Measurements from ENCODE around the gene AGRN.

DNA sequence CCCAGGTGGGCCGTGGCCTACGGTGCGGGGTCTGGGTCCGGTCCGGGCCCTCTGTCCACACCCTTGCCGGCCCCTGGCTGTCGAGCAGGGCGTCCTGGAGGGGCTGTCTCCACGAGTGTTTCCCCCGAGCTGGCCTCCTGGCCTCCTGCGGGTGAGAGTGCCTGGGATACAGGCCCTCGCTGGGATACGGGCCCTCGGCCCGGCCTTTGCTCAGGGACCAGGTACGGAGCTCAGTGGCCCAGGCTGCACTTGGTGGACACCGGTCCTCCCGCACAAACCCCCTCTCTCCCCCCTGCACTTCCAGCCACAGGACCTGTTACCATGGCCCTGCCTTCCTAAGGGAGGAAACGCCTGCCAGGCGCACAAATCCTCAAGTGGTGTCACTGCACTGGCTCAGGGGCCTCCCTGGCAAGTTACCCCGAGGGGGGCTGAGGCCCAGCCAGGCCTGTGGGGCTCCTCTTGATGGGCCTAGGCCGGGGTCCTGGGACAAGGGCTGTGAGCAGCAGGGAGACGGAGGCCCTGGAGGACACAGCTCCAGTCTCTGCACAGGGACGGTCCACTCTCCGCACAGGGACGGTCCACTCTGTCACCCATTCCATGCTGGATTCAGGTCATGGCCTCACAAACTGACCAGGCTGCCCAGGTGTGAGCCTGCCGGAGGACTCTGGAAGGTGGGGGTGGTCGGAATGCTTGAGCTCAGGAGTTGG, 72.4 kb downstream of the AGRN start:
- TF ChIP-seq, protein P1, sequence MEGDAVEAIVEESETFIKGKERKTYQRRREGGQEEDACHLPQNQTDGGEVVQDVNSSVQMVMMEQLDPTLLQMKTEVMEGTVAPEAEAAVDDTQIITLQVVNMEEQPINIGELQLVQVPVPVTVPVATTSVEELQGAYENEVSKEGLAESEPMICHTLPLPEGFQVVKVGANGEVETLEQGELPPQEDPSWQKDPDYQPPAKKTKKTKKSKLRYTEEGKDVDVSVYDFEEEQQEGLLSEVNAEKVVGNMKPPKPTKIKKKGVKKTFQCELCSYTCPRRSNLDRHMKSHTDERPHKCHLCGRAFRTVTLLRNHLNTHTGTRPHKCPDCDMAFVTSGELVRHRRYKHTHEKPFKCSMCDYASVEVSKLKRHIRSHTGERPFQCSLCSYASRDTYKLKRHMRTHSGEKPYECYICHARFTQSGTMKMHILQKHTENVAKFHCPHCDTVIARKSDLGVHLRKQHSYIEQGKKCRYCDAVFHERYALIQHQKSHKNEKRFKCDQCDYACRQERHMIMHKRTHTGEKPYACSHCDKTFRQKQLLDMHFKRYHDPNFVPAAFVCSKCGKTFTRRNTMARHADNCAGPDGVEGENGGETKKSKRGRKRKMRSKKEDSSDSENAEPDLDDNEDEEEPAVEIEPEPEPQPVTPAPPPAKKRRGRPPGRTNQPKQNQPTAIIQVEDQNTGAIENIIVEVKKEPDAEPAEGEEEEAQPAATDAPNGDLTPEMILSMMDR (IDR thresholded peaks at IDR 0.05), result no peak
- TF ChIP-seq EZH2 (IDR thresholded peaks at IDR 0.05), result no peak
- TF ChIP-seq EZH2phosphoT487 (IDR thresholded peaks at IDR 0.05), result no peak
